K562 (cell line): ENCODE data around the gene LLGL2.

Source experiments
- CTCF ChIP-seq, 3 experiments: IDR thresholded peaks in 2 of 3; conservative IDR thresholded peaks in 1 of 3; 2 replicates each; pipeline ENCODE4 v1.5.1; 2011 to 2012; ENCODE audit warnings: low read length in 3 of 3, mild to moderate bottlenecking in 3 of 3, control low read depth in 2 of 3, improper control_type of control experiment in 1 of 3, inconsistent platforms in 1 of 3, low read depth in 1 of 3, mixed read lengths in 1 of 3, moderate library complexity in 1 of 3; ENCODE audit not compliant: insufficient read depth in 2 of 3
- HDGF ChIP-seq: fragments of 450-650 bp; IDR thresholded peaks from 2 replicates; pipeline ENCODE4 v1.6.1; 2016
- KAT7 ChIP-seq: sonication (generic); formaldehyde crosslinking; IDR thresholded peaks from 2 replicates; pipeline ENCODE4 v1.8.0; 2022; ENCODE audit warnings: missing genetic modification reagents, mild to moderate bottlenecking, borderline replicate concordance
- NFATC3 ChIP-seq: fragments of 450-650 bp; IDR thresholded peaks from 2 replicates; pipeline ENCODE4 v1.6.1; 2017; ENCODE audit warnings: mild to moderate bottlenecking
- SMAD1 ChIP-seq: fragments of 150-350 bp; IDR thresholded peaks from 2 replicates; pipeline ENCODE4 v1.6.1; 2014; ENCODE audit warnings: low read length, low read depth; ENCODE audit not compliant: partially characterized antibody
- TCF3 ChIP-seq: sonication (generic); formaldehyde crosslinking; IDR thresholded peaks from 2 replicates; pipeline ENCODE4 v1.4.0; 2020; ENCODE audit warnings: mild to moderate bottlenecking, missing genetic modification reagents
- TEAD4 ChIP-seq, 2 experiments: sonication (generic) in 1 of 2; formaldehyde crosslinking in 1 of 2; IDR thresholded peaks; 2 replicates each; pipeline versions ENCODE4 v1.6.1 to v1.8.0; 2012 to 2022; ENCODE audit warnings: borderline replicate concordance in 1 of 2, inconsistent platforms in 1 of 2, low read length in 1 of 2, mild to moderate bottlenecking in 1 of 2, missing genetic modification reagents in 1 of 2
- WHSC1 ChIP-seq: IDR thresholded peaks from one replicate; pipeline ENCODE4 v1.6.1; 2012; ENCODE audit warnings: low read length, control low read depth, inconsistent platforms
- ZNF639 ChIP-seq, 2 experiments: fragments of 200-800 bp in 1 of 2; sonication (Bioruptor generic) in 1 of 2; sonication (generic) in 1 of 2; formaldehyde crosslinking in 1 of 2; IDR thresholded peaks in 1 of 2; conservative IDR thresholded peaks in 1 of 2; 2 replicates each; pipeline versions ENCODE4 v1.5.0 to v1.6.1; 2016 to 2020; ENCODE audit warnings: missing compliant biosample characterization in 1 of 2, missing genetic modification characterization in 1 of 2, missing genetic modification reagents in 1 of 2

- TF ChIP-seq KAT7 (CRISPR knock-in tag): no peak
- no peak for TF ChIP-seq ZNF639 (CRISPR knock-in tag; conservative IDR thresholded peaks at IDR 0.05 in 1 of 2, IDR thresholded peaks at IDR 0.05 in 1 of 2)
- no peak for TF ChIP-seq SMAD1
- no peak for TF ChIP-seq TEAD4 (IDR thresholded peaks at IDR 0.05; ENCODE audit: low read length)
- TF ChIP-seq TEAD4 (CRISPR knock-in tag; IDR thresholded peaks at IDR 0.05; ENCODE audit: borderline replicate concordance): no peak
- no peak for TF ChIP-seq HDGF
- TF ChIP-seq CTCF (IDR thresholded peaks at IDR 0.05 in 2 of 3, conservative IDR thresholded peaks at IDR 0.05 in 1 of 3; ENCODE audit: insufficient read depth in 2 of 3, low read depth in 1 of 3, low read length in 3 of 3): no peak
- TF ChIP-seq TCF3: no peak
- no peak for TF ChIP-seq WHSC1
- TF ChIP-seq NFATC3: no peak
These were observed 71.0 kb downstream of the LLGL2 start for GRCh38 chr17:75596320-75597087.
